ENCODE measurements around the gene EFNA5.

Gene EFNA5

GRCh38 chr5:107541400-107541799 is 129.3 kb downstream of the EFNA5 start:
- DNase-seq, result no peak

- DNase-seq, result no peak
These were observed 130.9 kb downstream of the EFNA5 start for GRCh38 chr5:107539726-107540330.

- DNase-seq, result no peak
These were observed 131.8 kb downstream of the EFNA5 start for GRCh38 chr5:107538805-107539445.

GRCh38 chr5:107538331-107538730 is 132.4 kb downstream of the EFNA5 start:
- peak; percentile 89 for DNase-seq

GRCh38 chr5:107535849-107536248 is 134.9 kb downstream of the EFNA5 start:
- no peak for DNase-seq

- peak; percentile 61 for DNase-seq
These were observed 136.5 kb downstream of the EFNA5 start for GRCh38 chr5:107533910-107534876.

- DNase-seq, result no peak
These were observed 137.8 kb downstream of the EFNA5 start for GRCh38 chr5:107532916-107533315.

GRCh38 chr5:107532169-107532878 is 138.4 kb downstream of the EFNA5 start:
- DNase-seq, result no peak

GRCh38 chr5:107531308-107531707 is 139.4 kb downstream of the EFNA5 start:
- no peak for DNase-seq

GRCh38 chr5:107529618-107530017 is 141.1 kb downstream of the EFNA5 start:
- no peak for DNase-seq

GRCh38 chr5:107526270-107526937 is 144.3 kb downstream of the EFNA5 start:
- no peak for DNase-seq

- no peak for DNase-seq
These were observed 146.6 kb downstream of the EFNA5 start for GRCh38 chr5:107524111-107524510.

- peak; percentile 51 for DNase-seq
These were observed 147.6 kb downstream of the EFNA5 start for GRCh38 chr5:107523029-107523680.

- no peak for DNase-seq
These were observed 148.3 kb downstream of the EFNA5 start for GRCh38 chr5:107522456-107522855.

- DNase-seq, result no peak
These were observed 150.8 kb downstream of the EFNA5 start for GRCh38 chr5:107519900-107520354.

GRCh38 chr5:107518616-107519015 is 152.1 kb downstream of the EFNA5 start:
- DNase-seq, result no peak

- no peak for DNase-seq
These were observed 152.5 kb downstream of the EFNA5 start for GRCh38 chr5:107518190-107518589.

GRCh38 chr5:107517185-107518033 is 153.3 kb downstream of the EFNA5 start:
- no peak for DNase-seq

GRCh38 chr5:107516452-107517184 is 154.1 kb downstream of the EFNA5 start:
- DNase-seq, result no peak

- DNase-seq, result no peak
These were observed 155.1 kb downstream of the EFNA5 start for GRCh38 chr5:107515521-107516080.

Data from NCI-H2029 treated with DMSO at 0.1 percent for 48 hours (cell line).